K562 treated with DMSO at 1 percent for 48 hours (cell line): Measurements from ENCODE around the gene MRPL33. TPM values are rescaled to one million over a fixed set of nuclear protein-coding genes. Genes with fewer than 3 reads are reported as not detected.

Experiments used
- total RNA-seq: library from RNA; unstranded; fragments of 300-600 nt; gene quantifications from 2 replicates; pipeline ENCODE4 v1.2.3, GENCODE V29; 2022; ENCODE audit warnings: low replicate concordance; ENCODE audit errors: extremely low read depth

MRPL33 gene
- total RNA-seq = not detected in 2 replicates

GRCh38 chr2:27771548-27772335, at the start of gene MRPL33:
MRPL33 (plus strand) TSS chr2:27771719; CDS start chr2:27771778, 59 bp downstream.

Other genes with a start within 250 kb of the MRPL33 start
- gene ZNF512, start 188.7 kb upstream of the MRPL33 start, total RNA-seq = not detected in 2 replicates
- not detected in 2 replicates for gene CCDC121, start 142.7 kb upstream of the MRPL33 start, total RNA-seq
- not detected in 2 replicates for gene GPN1, start 142.7 kb upstream of the MRPL33 start, total RNA-seq
- gene SUPT7L, start 108.1 kb upstream of the MRPL33 start, total RNA-seq = not detected in 2 replicates
- gene SLC4A1AP, start 107.8 kb upstream of the MRPL33 start, total RNA-seq = not detected in 2 replicates
- gene RBKS, start 118.7 kb downstream of the MRPL33 start, total RNA-seq = not detected in 2 replicates
- not detected in 2 replicates for gene BABAM2, start 119.0 kb downstream of the MRPL33 start, total RNA-seq